ENCODE measurements around the gene NLRP12. TPM values are rescaled to one million over a fixed set of nuclear protein-coding genes. Genes with fewer than 3 reads are reported as not detected.
"Not testable (repeated sequence)": the region's sequence is repeated elsewhere in the genome, so short reads cannot be mapped to it uniquely, and the experiment has no call there.

NLRP12 gene
- not detected in 2 replicates for total RNA-seq (ENCODE audit: low replicate concordance)
- long read RNA-seq: 0 reads

GRCh38 chr19:53824134-53824611, at the start of gene NLRP12:
Gene NLRP12, minus strand, starts transcription at chr19:53824314. Its CDS starts 140 bp downstream, at chr19:53824174.
- TF ChIP-seq CTCF (conservative IDR thresholded peaks at IDR 0.05): no peak
- Mint-ChIP-seq H3K9me3 (no peaks in the 10 kb centered on the region), H3K4me1 (ENCODE audit: unreplicated experiment) (no peaks in the 10 kb centered on the region), H3K36me3 (no peaks in the 10 kb centered on the region), H3K4me3 (no peak within 1 kb of the TSS), H3K27me3 (peaks cover 10% of the 10 kb centered on the region), H3K27ac (no peak within 1 kb of the TSS)
- DNase-seq (ENCODE audit: extremely low spot score, unreplicated experiment): no peak

GRCh38 chr19:53872762-53873161, 48.6 kb upstream of the NLRP12 start:
- H3K9me3 Mint-ChIP-seq: no peaks in the 10 kb centered on the region
- H3K4me1 Mint-ChIP-seq (ENCODE audit: unreplicated experiment): peaks cover 12% of the 10 kb centered on the region
- no peak for DNase-seq (ENCODE audit: extremely low spot score, unreplicated experiment)
- H3K27ac Mint-ChIP-seq: peak overlapping the region; percentile 70
- no peak for TF ChIP-seq CTCF (conservative IDR thresholded peaks at IDR 0.05)
- H3K36me3 Mint-ChIP-seq: peaks cover 25% of the 10 kb centered on the region
- no peaks in the 10 kb centered on the region for H3K27me3 Mint-ChIP-seq
- peak overlapping the region; percentile 44 for H3K4me3 Mint-ChIP-seq

- Mint-ChIP-seq H3K27ac (peak overlapping the region; percentile 73), H3K36me3 (peaks cover 19% of the 10 kb centered on the region), H3K9me3 (no peaks in the 10 kb centered on the region), H3K4me3 (peak overlapping the region; percentile 67), H3K27me3 (no peaks in the 10 kb centered on the region), H3K4me1 (ENCODE audit: unreplicated experiment) (peaks cover 12% of the 10 kb centered on the region)
- DNase-seq (ENCODE audit: extremely low spot score, unreplicated experiment): no peak
- TF ChIP-seq CTCF (conservative IDR thresholded peaks at IDR 0.05): no peak
Observed at GRCh38 chr19:53871454-53871853, 47.3 kb upstream of the NLRP12 start.

- no peak for DNase-seq (ENCODE audit: extremely low spot score, unreplicated experiment)
Observed at GRCh38 chr19:53870485-53870844, 46.4 kb upstream of the NLRP12 start.

GRCh38 chr19:53869805-53870484, 45.8 kb upstream of the NLRP12 start:
- H3K9me3 Mint-ChIP-seq; H3K27me3 Mint-ChIP-seq; DNase-seq (ENCODE audit: extremely low spot score, unreplicated experiment): not testable (repeated sequence)
- Mint-ChIP-seq H3K4me3 (peak overlapping the region; percentile 98), H3K27ac (peak overlapping the region; percentile 98), H3K36me3 (peaks cover 19% of the 10 kb centered on the region), H3K4me1 (ENCODE audit: unreplicated experiment) (peaks cover 12% of the 10 kb centered on the region)

More at GRCh38 chr19:53870485-53870844, 46.4 kb upstream of the NLRP12 start:
- Mint-ChIP-seq H3K27me3 (no peaks in the 10 kb centered on the region), H3K36me3 (peaks cover 19% of the 10 kb centered on the region), H3K4me3 (peak overlapping the region; percentile 81), H3K27ac (peak overlapping the region; percentile 58), H3K9me3 (no peaks in the 10 kb centered on the region), H3K4me1 (ENCODE audit: unreplicated experiment) (peaks cover 12% of the 10 kb centered on the region)
- TF ChIP-seq CTCF (conservative IDR thresholded peaks at IDR 0.05): no peak
